OCI-LY7 (cell line): ENCODE data around the gene PALLD. TPM values are rescaled to one million over a fixed set of nuclear protein-coding genes. Genes with fewer than 3 reads are reported as not detected.

Experiments used
- BruUV-seq: library from RNA; stranded (reverse); fragments of 400-500 nt; replicated peaks from 2 replicates; lab custom pipeline; 2021; lab: Mats Ljungman, UMichigan
- CTCF ChIA-PET: fragments of 300-600 bp; sonication (Branson Sonifier 250); formaldehyde crosslinking; loops from one replicate; lab custom pipeline; 2022; ENCODE audit warnings: antibody characterized with exemption; ENCODE audit not compliant: unreplicated experiment; lab: Charles Lee
- POLR2A ChIA-PET: fragments of 300-600 bp; sonication (Branson Sonifier 250); formaldehyde crosslinking; loops from one replicate; lab custom pipeline; 2022; ENCODE audit warnings: antibody characterized with exemption; lab: Charles Lee
- DNase-seq: peaks from one replicate; pipeline ENCODE4 v3.0.0-alpha.2; 2015; ENCODE audit warnings: low spot score
- H2AFZ ChIP-seq: fragments of 200-600 bp; sonication (generic), shearing (Covaris generic); 2 replicates; pipeline ENCODE4 v1.6.1; 2014; ENCODE audit warnings: mild to moderate bottlenecking, antibody characterized with exemption, low read length, moderate library complexity
- H3K27ac ChIP-seq: fragments of 200-600 bp; sonication (generic); 2 replicates; pipeline ENCODE4 v1.5.1; 2014; ENCODE audit warnings: mixed run types, low read depth, mild to moderate bottlenecking, moderate library complexity, low read length, inconsistent platforms; ENCODE audit not compliant: poor library complexity, severe bottlenecking
- H3K36me3 ChIP-seq: fragments of 200-600 bp; sonication (generic); 2 replicates; pipeline ENCODE4 v1.6.1; 2014; ENCODE audit warnings: mild to moderate bottlenecking, antibody characterized with exemption, low read length, moderate library complexity, mixed read lengths; ENCODE audit not compliant: insufficient read depth
- H3K4me1 ChIP-seq: fragments of 200-600 bp; sonication (generic); 2 replicates; pipeline ENCODE4 v1.5.1; 2014; ENCODE audit warnings: mild to moderate bottlenecking, low read length; ENCODE audit not compliant: insufficient read depth, poor library complexity, severe bottlenecking
- H3K4me2 ChIP-seq: fragments of 200-600 bp; sonication (generic); 2 replicates; pipeline ENCODE4 v1.6.1; 2014; ENCODE audit warnings: mild to moderate bottlenecking, low read length
- H3K4me3 ChIP-seq: fragments of 200-600 bp; sonication (generic); 2 replicates; pipeline ENCODE4 v1.5.1; 2014; ENCODE audit warnings: mild to moderate bottlenecking, low read depth, low read length; ENCODE audit not compliant: poor library complexity, severe bottlenecking
- H3K79me2 ChIP-seq: fragments of 200-600 bp; sonication (generic); 2 replicates; pipeline ENCODE4 v1.6.1; 2016; ENCODE audit warnings: low read depth, mild to moderate bottlenecking, low read length, moderate library complexity, mixed read lengths; ENCODE audit not compliant: insufficient read depth
- H3K9me2 ChIP-seq: fragments of 200-600 bp; sonication (generic); 2 replicates; pipeline ENCODE4 v1.6.1; 2016; ENCODE audit warnings: mild to moderate bottlenecking, low read length, mixed read lengths; ENCODE audit not compliant: insufficient read depth
- H3K9me3 ChIP-seq: fragments of 200-600 bp; sonication (generic); 2 replicates; pipeline ENCODE4 v1.6.1; 2014; ENCODE audit warnings: mild to moderate bottlenecking, mixed run types, low read length, mixed read lengths
- H4K20me1 ChIP-seq: fragments of 200-600 bp; sonication (generic); 2 replicates; pipeline ENCODE4 v1.6.1; 2014; ENCODE audit warnings: mild to moderate bottlenecking, antibody characterized with exemption, low read length, moderate library complexity, mixed read lengths; ENCODE audit not compliant: insufficient read depth
- EZH2phosphoT487 ChIP-seq: fragments of 200-600 bp; sonication (generic); IDR thresholded peaks from 2 replicates; pipeline ENCODE4 v1.6.1; 2018; ENCODE audit warnings: low read depth, borderline replicate concordance, mild to moderate bottlenecking, mixed run types, antibody characterized with exemption, low read length, moderate library complexity, mixed read lengths
- intact Hi-C: fragments of 100-400 bp; cut with micrococcal nuclease; formaldehyde crosslinking; loops from one replicate; pipeline ENCODE4 v1.10.0; 2022; ENCODE audit not compliant: unreplicated experiment
- total RNA-seq, 2 experiments: library from RNA; depleted of rRNA in 1 of 2; stranded (reverse); fragments of >200 nt in 1 of 2; shearing (Covaris generic) in 1 of 2; gene quantifications; 2 replicates each; pipeline ENCODE4 v1.2.3, GENCODE V29; 2014 to 2022
- TF ChIP-seq, protein P1 (sequence below): fragments of 200-600 bp; sonication (generic); conservative IDR thresholded peaks from 2 replicates; pipeline ENCODE4 v1.5.1; 2014; ENCODE audit warnings: mild to moderate bottlenecking, antibody characterized with exemption, low read length, moderate library complexity, mixed read lengths

The PALLD gene
- total RNA-seq, 2 experiments from 2014 or later: 0.73 to 2.8 TPM

DNA sequence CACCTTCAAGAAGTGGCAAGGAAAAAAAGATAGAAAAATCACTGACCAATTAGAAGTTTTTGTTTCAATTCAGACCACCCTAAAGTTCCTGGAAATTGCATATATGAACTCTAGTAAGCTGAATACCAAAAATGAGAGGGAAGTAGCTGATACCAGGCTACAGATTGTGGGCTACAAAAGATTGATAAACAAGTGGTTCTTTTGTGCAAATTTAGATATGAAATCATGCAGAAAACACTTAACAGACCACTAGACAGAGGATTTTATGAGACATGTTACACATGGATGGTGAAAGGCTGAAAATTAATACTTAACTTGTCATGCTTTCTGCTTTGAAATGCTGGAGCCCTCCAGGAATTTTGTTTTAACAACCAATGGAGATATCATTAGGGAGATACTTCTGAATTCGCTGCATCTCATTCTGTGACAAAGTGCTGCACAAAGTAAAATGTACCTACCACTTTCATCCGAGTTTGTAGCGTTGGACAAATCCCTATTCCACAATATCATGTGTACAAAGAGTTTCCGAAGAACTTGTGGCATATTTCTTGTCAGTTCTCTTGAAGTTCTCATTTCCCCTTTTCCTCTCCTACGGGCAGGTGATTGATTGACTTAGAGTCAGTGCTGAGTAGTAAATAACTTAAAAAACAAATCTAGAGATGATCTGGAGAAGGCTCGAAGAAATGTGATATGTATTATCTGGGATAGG is 235.0 kb downstream of the PALLD start:
- no peak overlapping the region for H3K4me3 ChIP-seq
- CTCF ChIA-PET: no interaction called here
- H3K27ac ChIP-seq: no peak overlapping the region
- no peak overlapping the region for H2AFZ ChIP-seq
- intact Hi-C loops: no loop called here
- POLR2A ChIA-PET: interaction anchor here (0.7 kb wide), 1 partner anchor 27 kb away, joined by 3 read pairs; no protein-coding TSS in a partner anchor
- no peak for DNase-seq
- H3K9me2 ChIP-seq: no peaks in the 10 kb centered on the region
- no peaks in the 10 kb centered on the region for H3K9me3 ChIP-seq
- no peak overlapping the region for H3K4me2 ChIP-seq
- no peaks in the 10 kb centered on the region for H4K20me1 ChIP-seq
- TF ChIP-seq, protein P1, sequence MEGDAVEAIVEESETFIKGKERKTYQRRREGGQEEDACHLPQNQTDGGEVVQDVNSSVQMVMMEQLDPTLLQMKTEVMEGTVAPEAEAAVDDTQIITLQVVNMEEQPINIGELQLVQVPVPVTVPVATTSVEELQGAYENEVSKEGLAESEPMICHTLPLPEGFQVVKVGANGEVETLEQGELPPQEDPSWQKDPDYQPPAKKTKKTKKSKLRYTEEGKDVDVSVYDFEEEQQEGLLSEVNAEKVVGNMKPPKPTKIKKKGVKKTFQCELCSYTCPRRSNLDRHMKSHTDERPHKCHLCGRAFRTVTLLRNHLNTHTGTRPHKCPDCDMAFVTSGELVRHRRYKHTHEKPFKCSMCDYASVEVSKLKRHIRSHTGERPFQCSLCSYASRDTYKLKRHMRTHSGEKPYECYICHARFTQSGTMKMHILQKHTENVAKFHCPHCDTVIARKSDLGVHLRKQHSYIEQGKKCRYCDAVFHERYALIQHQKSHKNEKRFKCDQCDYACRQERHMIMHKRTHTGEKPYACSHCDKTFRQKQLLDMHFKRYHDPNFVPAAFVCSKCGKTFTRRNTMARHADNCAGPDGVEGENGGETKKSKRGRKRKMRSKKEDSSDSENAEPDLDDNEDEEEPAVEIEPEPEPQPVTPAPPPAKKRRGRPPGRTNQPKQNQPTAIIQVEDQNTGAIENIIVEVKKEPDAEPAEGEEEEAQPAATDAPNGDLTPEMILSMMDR: no peak
- no peak for TF ChIP-seq EZH2phosphoT487
- BruUV-seq: no TSS peak
- H3K4me1 ChIP-seq: no peaks in the 10 kb centered on the region
- H3K36me3 ChIP-seq: no peaks in the 10 kb centered on the region
- H3K79me2 ChIP-seq: no peaks in the 10 kb centered on the region

DNA sequence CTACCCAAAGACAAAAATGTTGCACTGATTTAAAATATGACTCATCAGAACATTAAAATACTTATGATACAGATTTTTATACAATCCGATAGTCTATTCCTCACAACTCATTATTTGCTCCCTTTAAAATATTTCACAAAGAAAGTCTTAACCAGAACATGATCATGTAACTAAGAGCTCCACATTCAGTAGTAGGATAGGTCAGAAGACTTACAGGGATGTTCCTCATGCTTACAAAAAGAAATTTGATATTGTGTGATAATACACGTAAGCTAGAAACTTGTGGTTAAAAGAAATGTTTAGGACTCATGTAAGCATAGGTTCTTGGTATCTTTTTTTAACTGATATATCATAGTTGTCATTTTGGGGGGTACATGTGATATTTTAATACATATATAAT is 235.9 kb downstream of the PALLD start:
- CTCF ChIA-PET: no interaction called here
- intact Hi-C loops: no loop called here
- no TSS peak for BruUV-seq
- no peak overlapping the region for H3K4me3 ChIP-seq
- no peak overlapping the region for H3K27ac ChIP-seq
- DNase-seq: no peak
- no peaks in the 10 kb centered on the region for H3K9me3 ChIP-seq
- no peaks in the 10 kb centered on the region for H3K79me2 ChIP-seq
- no peak for TF ChIP-seq EZH2phosphoT487
- no peaks in the 10 kb centered on the region for H3K36me3 ChIP-seq
- no peaks in the 10 kb centered on the region for H3K4me1 ChIP-seq
- no peaks in the 10 kb centered on the region for H3K9me2 ChIP-seq
- H4K20me1 ChIP-seq: no peaks in the 10 kb centered on the region
- POLR2A ChIA-PET: interaction anchor here (0.7 to 1.1 kb wide), 2 partner anchors 28 to 190 kb away, joined by 3 to 4 read pairs; no protein-coding TSS in a partner anchor
- no peak overlapping the region for H3K4me2 ChIP-seq
- no peak overlapping the region for H2AFZ ChIP-seq

DNA sequence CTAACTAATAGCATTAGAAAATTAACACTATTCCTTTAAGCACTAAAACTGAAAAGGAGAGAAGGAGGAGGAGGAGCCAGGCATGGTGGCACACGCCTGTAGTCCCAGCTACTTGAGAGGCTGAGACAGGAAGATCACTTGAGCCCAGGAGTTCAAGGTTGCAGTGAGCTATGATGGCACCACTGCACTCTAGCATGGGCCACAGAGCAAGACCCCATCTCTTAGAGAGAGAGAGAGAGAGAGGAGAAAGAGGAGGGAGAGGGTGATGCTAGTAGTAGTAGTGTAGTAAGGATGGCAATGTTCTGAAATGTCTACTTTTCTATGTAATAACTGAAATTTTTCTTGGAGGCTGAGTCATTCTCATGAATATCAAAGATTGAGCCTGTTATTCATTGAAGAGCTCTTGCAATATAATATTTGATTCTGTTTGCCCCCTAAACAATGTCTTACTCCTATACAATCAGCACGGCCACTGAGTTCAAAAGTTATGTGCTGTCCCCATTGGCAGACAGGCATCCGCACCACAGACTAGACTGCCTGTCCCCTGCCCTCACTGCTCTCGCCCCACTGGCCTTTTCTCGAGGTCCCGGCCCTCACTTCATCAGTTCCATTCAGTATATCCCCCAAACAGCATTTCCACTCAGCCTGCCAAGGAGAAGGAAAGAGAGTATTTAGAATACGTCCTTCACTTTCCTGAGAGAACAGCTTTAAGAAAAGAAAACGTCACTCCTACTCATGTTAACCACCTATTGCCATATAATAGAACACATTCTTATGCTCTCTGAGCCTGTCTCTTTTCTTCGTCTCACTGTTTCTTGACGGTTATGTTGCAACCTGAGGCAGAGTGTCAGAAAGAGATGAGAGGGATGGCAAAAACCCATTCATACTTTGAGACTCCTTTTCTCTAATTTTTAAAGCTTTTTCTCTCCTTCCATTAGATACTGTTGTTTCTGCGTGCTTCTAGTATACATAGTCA is 238.1 kb downstream of the PALLD start:
- no peaks in the 10 kb centered on the region for H3K9me3 ChIP-seq
- ChIA-PET CTCF (no interaction called here), POLR2A (interaction anchor here (0.7 to 1.6 kb wide), 6 partner anchors 8 to 1955 kb away, joined by 3 to 4 read pairs (median 3); no protein-coding TSS in a partner anchor)
- TF ChIP-seq, protein P1: no peak
- TF ChIP-seq EZH2phosphoT487: no peak
- H3K79me2 ChIP-seq: no peaks in the 10 kb centered on the region
- no peak overlapping the region for H3K27ac ChIP-seq
- no peak for DNase-seq
- no TSS peak for BruUV-seq
- H4K20me1 ChIP-seq: no peaks in the 10 kb centered on the region
- no peak overlapping the region for H2AFZ ChIP-seq
- no peaks in the 10 kb centered on the region for H3K4me1 ChIP-seq
- H3K9me2 ChIP-seq: no peaks in the 10 kb centered on the region
- no peaks in the 10 kb centered on the region for H3K36me3 ChIP-seq
- no peak overlapping the region for H3K4me2 ChIP-seq
- intact Hi-C loops: no loop called here
- H3K4me3 ChIP-seq: no peak overlapping the region
